Raji (cell line): ENCODE data around the gene CAMK1D.

Experiments used
- POLR2A ChIP-seq: IDR thresholded peaks from 2 replicates; pipeline ENCODE4 v1.6.1; 2011; ENCODE audit warnings: low read depth, low read length, control low read depth; ENCODE audit not compliant: insufficient read depth

Gene CAMK1D

DNA sequence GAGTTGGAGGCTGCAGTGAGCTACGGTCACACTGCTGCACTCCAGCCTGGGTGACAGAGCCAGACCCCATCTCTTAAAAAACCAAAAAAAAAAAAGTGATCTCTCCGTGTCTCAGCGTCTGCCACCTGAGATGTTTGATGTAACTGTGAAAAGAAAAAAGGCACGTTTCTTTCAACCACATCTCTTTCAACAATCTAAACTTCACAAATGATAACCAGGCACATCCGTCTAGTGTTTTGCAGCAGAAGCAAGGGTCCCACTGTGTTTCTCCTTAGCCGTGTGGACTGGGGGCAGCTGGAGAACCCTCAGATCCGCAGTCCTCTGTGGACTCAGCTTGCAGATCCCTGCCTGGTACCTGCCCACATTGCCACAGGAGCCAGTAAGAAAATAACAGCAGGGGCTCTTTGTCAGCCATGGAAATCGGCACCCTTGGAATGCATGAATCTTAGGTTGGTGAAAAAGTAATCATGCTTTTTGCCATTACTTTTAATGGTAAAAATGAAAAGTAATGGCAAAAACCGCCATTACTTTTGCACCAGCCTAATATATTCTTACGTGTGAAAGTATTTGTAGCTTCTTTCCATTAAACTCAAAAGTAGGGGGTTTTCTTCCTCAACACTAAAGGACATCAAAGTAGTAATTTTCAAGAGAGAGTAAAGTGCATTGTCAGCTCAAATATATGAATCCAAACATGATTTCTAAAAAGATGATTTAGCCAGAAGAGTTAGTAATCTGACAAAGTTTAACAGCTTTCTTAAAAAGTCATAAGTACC, 375.6 kb downstream of the CAMK1D start:
- no peak for TF ChIP-seq POLR2A

DNA sequence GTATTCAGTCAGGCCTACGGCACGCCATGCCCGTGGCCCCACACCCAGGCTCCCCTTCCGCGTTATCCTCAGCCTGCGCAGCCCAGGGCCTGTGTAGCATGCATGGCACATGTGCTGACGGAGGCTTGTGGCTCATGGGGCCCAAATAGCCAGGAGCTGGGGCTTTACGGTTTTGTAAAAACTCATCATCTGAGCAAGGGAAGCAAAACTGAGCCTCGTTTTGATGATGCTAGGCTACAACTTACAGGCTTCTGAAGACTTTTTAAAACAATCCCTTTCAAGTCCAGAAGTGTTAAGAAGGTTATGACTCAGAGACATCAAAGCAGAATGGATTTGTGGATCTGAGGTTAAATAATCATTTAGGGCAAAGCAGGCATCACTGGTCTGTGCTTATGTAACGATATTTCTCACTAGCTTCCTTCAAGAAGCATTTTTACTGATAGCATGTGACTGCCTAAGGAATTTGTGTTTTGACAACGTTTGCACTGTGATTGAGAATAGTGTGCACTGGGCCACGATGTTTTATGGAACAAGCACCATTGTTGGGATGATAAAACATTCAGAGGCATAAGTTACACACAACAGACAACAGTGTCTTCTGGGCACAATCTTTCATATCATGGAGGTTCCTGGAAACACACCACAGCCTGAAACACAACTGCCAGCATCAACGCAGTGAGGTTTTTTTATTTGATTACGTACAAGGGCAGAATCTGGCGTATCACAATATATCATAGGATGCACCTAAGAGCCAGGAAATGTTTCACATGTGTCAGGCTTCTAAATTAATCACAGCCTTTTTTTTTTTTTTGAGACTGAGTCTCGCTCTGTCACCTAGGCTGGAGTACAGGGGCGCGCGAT, 377.9 kb downstream of the CAMK1D start:
- TF ChIP-seq POLR2A, result no peak

DNA sequence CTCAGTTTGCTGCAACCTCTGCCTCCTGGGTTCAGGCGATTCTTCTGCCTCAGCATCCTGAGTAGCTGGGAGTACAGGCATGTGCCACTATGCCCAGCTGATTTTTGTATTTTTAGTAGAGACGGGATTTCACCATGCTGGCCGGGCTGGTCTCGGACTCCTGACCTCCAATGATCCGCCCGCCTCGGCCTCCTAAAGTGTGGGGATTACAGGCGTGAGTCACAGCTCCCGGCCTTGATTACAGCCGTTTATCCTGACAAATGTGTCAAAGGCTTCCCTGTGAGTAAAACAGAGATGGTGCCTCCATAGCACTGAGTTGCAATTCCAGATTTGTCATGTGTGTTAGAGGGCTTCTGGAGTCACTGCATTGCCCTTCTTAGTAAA, 378.5 kb downstream of the CAMK1D start:
- TF ChIP-seq POLR2A, result no peak

DNA sequence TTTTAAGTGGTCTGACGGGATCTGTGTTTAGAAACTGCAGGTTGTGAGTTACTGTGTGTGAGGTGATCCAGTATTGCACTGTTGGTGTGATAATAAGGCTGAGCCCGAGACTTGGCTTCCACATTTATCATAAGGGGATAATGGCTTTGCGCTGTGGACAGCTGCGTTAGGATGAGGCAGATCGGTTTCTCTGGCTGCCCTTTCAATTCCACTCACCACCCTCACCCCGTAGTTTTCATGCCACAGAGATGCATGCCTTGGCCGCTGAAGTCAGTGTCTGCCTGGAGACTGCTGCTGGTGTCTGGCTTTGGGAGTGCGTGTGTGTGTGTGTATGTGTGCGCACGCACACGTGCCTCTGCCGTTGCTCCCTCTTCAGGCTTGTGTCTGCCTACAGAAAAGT, 379.1 kb downstream of the CAMK1D start:
- TF ChIP-seq POLR2A, result no peak

DNA sequence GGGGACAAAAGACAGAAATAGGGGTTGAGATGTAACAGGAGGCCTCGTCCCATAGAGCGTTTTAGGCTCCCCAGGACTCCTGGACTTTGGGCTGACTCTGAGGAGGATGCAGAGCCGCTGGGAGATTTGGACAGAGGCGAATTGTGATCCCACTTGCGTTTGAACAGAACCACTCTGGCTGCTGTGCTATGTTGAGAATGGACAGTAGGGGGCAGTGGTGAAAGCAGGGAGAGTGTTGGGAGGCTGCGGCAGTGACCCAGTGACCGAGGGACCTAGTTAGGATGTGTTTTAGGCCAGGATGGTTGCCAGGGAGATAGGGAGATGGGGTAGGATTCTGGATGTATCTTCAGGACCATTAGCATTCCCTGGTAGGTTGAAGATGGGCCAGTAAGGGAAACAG, 380.5 kb downstream of the CAMK1D start:
- no peak for TF ChIP-seq POLR2A

DNA sequence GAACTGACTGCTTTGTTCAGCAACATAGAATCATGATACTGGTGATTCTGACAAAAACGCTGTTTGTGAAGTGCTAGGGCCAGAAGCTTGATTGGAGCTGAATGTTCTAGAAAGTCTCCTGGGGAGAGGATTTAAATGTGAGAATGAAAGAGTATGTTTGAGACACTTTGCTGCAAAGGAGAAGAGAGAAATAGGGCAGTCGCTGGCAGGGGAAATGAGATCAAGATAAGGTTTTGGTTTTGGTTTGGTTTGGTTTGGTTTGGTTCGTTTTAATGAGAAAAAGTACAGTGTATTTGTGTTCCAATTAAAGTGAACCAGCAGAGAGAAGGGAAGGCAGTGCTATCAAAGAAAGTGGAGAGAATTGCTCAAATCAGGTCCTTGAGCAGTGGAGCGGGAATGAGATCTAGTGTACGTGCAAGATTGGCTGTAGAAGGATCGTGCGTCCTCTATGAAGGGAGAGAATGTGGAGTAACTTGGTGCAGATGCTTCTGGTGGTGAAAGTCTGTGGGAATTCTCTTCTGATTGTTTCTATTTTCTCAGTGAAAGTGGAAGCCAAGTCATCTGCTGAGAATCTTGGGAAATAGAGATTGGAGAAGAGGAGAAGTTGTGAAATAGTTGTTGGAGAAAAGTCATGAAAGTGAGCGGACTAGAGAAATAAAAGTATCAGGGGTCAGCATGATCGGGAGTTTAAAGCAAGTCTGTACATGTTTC, 381.6 kb downstream of the CAMK1D start:
- no peak for TF ChIP-seq POLR2A

DNA sequence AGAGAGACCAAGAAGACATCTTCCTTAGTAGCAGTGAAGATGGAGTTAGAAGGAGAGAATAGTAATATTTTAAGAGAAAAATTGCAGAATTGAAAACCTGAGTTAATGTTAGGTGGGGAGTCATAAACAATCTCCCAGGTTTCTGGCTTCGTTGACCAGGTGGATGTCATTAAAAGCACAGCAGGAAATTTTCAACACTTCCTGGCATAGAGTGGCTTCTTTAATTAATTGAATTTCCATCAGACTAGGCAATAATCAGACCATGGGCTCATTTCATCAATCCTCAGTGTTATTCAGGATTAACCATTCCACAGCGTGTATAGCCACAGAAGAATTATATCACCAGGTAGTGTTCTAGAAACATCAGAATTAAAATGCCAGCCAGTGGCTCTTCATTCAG, 383.9 kb downstream of the CAMK1D start:
- no peak for TF ChIP-seq POLR2A

DNA sequence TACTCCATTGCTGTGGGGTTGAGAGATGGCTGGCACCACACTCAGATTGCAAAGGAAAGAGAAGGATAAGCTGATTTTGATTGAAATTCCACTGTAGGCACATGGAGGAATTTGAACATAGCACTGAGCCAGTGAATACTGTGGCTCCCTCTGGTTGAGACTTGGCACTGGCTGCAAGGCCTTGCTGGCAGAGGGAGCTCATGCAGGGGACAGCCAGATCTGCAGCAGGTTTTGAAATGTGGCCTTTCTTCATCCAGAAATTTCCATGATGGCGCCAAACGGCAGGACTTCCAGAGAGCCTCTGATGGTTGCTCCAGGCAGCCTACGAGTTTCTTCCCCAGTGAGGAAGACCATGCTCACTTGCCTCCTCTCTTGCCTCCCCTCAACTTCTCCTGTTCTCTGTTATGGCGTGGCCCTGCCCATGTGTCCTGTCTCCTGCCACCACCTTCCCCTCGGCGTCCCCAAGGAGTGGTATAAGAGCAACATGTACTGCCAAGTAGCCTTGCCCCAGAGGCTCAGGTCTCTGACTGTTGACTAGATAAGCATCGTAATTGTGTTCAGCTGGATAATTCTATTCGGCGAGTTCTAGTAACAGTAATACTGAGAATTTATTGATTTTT, 386.6 kb downstream of the CAMK1D start:
- TF ChIP-seq POLR2A, result no peak

DNA sequence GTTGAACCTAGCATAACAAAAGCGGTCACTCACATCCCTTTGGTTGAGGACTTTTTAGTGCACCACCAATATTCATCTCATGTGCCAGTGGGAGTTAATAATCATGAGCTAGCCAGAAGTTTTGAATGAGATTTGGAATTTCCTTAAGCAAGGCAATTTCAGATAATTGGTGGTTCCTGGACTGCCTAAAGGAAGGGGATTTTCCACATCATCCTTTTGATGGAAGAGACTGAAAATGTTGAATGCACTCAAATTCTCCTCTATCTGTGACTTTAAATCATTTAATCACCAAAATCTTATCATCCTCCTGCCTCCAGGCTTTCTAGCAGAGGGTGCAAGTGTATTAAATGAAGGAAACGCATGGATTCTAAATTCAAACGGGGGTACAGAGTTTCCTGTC, 391.5 kb downstream of the CAMK1D start:
- no peak for TF ChIP-seq POLR2A

DNA sequence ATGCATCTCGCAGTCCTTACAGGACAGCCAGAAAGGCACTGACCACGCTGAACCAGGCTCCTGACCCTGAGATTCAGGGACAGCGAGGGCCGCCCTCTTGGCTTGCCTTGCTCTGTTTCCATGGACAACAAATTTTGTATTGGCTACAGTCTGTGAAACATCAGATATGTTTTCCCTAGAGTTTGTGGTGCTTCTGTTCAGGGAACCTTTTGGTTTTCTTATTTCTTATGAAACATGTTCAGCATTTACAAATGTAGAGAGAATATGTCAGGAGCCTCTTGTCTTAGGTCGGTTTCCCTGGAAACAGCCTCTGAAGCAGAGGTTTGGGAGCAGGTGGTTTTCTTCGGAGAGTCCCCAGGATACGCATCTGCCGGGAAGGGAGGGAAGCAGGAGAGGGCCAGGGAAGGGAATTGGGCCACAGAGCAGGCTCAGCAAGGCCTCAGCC, 392.0 kb downstream of the CAMK1D start:
- TF ChIP-seq POLR2A, result no peak

DNA sequence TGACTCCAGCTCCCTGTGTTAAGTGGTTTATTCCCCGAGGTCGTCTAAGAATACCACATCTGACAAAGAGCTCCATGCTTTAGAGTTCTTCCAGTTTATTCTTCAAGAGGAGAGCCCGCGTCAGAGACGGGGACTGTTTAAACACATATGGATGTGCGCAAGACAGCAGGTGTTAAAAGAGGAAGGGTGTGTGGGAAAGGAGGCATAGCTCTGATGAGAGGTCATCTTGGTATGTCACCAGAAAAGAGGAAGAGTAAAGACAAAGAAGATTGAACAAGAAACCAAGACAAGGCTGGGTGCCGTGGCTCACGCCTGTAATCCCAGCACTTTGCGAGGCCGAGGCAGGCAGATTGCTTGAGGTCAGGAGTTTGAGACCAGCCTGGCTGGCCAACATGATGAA, 393.4 kb downstream of the CAMK1D start:
- TF ChIP-seq POLR2A, result no peak

DNA sequence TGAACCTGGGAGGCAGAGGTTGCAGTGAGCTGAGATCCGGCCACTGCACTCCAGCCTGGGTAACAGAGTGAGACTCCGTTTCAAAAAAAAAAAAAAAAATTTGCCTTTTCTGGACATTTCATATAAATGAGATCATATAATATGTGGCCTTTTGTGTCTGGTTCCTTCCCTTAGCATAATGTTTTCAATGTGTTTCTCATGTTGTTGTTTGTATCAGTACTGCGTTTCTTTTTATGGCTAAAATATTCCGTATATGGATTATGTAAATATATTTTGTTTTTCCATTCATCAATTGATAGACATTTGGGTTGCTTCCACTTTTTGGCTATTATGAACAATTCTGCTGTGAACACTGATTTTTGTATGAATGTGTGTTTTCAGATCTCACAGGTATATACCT, 394.6 kb downstream of the CAMK1D start:
- no peak for TF ChIP-seq POLR2A

DNA sequence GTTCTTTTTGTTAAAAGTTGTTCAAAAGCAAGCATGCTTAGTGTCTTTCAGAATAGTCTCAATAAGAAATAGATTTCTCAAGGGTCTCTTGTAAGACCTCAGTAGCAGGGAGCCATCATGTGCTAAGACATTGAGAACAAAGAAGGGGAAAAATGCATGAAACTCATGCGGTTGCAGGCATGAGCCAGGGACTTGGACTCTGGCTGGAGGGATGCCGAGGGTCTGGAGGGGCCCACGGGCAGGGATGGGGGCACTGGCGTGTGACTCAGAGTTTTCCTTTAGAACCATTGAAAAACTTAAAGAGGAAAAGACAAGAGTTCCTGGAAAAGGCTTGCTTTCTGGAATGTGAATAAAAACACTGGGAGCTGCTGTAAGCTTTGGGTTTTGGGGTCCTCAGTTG, 398.8 kb downstream of the CAMK1D start:
- TF ChIP-seq POLR2A, result no peak

DNA sequence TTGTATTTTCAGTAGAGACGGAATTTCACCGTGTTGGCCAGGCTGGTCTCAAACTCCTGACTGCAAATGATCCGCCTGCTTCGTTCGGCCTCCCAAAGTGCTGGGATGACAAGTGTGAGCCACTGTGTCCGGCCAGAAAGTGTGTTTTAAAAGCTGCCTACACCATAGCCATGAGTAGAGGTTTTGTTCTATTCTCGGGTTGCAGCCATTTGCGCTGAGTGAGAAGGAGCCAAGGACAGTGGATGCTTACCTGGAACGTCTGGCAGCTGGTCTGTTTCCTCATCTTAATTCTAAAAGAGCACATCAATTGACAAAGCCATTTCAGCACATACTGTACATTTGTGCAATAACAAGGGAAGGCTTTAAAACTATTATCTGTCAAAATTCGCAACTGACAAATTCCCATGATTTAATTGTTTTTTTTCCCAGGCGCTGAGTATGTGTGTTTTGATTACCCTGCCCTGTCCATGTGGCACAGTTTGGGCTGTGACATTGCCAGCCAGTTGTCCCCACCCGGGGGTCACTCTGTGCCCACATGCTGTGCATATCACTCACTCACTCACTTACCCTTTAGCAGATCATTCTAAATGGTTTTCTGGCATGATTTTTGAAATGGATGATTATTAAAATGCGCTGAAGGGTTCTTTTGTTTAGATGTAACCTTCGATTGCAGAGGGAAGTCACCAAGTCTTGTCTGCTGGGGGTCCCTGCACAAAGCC, 400.6 kb downstream of the CAMK1D start:
- no peak for TF ChIP-seq POLR2A
